Astrocyte (in vitro differentiated cells and primary cell): ENCODE results near the gene DIAPH3. TPM values are rescaled to one million over a fixed set of nuclear protein-coding genes. Genes with fewer than 3 reads are reported as not detected.

ENCODE experiments used
- DNase-seq: peaks from one replicate; pipeline ENCODE4 v3.0.0-alpha.2; 2010; ENCODE audit warnings: low read depth
- FAIRE-seq: peaks from 2 replicates; lab custom pipeline; 2011; peaks lifted over from hg19 to GRCh38; lab: Jason Lieb, UNC
- H2AFZ ChIP-seq: 2 replicates; pipeline ENCODE4 v1.6.0; 2012; ENCODE audit warnings: low read depth, low read length, inconsistent platforms
- H3K27ac ChIP-seq: 2 replicates; pipeline ENCODE4 v1.5.1; 2011; ENCODE audit warnings: low read depth, low read length, inconsistent platforms
- H3K27me3 ChIP-seq: 2 replicates; pipeline ENCODE4 v1.6.0; 2011; ENCODE audit warnings: low read length, inconsistent platforms; ENCODE audit not compliant: insufficient read depth
- H3K36me3 ChIP-seq: 2 replicates; pipeline ENCODE4 v1.5.1; 2011; ENCODE audit warnings: low read length, inconsistent platforms; ENCODE audit not compliant: insufficient read depth
- H3K4me1 ChIP-seq: 2 replicates; pipeline ENCODE4 v1.5.1; 2011; ENCODE audit warnings: low read length, inconsistent platforms; ENCODE audit not compliant: insufficient read depth
- H3K4me2 ChIP-seq: 2 replicates; pipeline ENCODE4 v1.6.0; 2012; ENCODE audit warnings: low read length, inconsistent platforms
- H3K4me3 ChIP-seq: 2 replicates; pipeline ENCODE4 v1.5.1; 2011; ENCODE audit warnings: low read depth, mild to moderate bottlenecking, low read length, inconsistent platforms; ENCODE audit not compliant: insufficient read depth
- H3K79me2 ChIP-seq: 2 replicates; pipeline ENCODE4 v1.6.0; 2012; ENCODE audit warnings: mild to moderate bottlenecking, low read length, inconsistent platforms; ENCODE audit not compliant: insufficient read depth
- H3K9ac ChIP-seq: 2 replicates; pipeline ENCODE4 v1.6.0; 2012; ENCODE audit warnings: mild to moderate bottlenecking, low read length, inconsistent platforms
- H3K9me3 ChIP-seq: 2 replicates; pipeline ENCODE4 v1.5.1; 2012; ENCODE audit warnings: low read depth, mild to moderate bottlenecking, low read length, inconsistent platforms; ENCODE audit not compliant: insufficient read depth
- H4K20me1 ChIP-seq: 2 replicates; pipeline ENCODE4 v1.6.0; 2012; ENCODE audit warnings: low read length, inconsistent platforms; ENCODE audit not compliant: insufficient read depth
- H3K27ac Mint-ChIP-seq: one replicate; pipeline ENCODE4 v1.8.0; 2021; ENCODE audit warnings: mild to moderate bottlenecking, mixed read lengths; ENCODE audit not compliant: unreplicated experiment
- H3K27me3 Mint-ChIP-seq: one replicate; pipeline ENCODE4 v1.8.0; 2021; ENCODE audit warnings: low read depth, mixed read lengths; ENCODE audit not compliant: unreplicated experiment
- H3K36me3 Mint-ChIP-seq: one replicate; pipeline ENCODE4 v1.8.0; 2021; ENCODE audit warnings: low read depth, mixed read lengths; ENCODE audit not compliant: unreplicated experiment
- H3K4me1 Mint-ChIP-seq: one replicate; pipeline ENCODE4 v1.8.0; 2021; ENCODE audit warnings: low read depth, mixed read lengths; ENCODE audit not compliant: unreplicated experiment
- H3K4me3 Mint-ChIP-seq: one replicate; pipeline ENCODE4 v1.8.0; 2021; ENCODE audit warnings: mild to moderate bottlenecking, moderate library complexity, mixed read lengths; ENCODE audit not compliant: unreplicated experiment
- H3K9me3 Mint-ChIP-seq: one replicate; pipeline ENCODE4 v1.8.0; 2021; ENCODE audit warnings: mild to moderate bottlenecking, mixed read lengths; ENCODE audit not compliant: unreplicated experiment
- EZH2 ChIP-seq: IDR thresholded peaks from 2 replicates; pipeline ENCODE4 v1.6.1; 2012; ENCODE audit warnings: mild to moderate bottlenecking, low read length, inconsistent platforms; ENCODE audit not compliant: insufficient read depth
- total RNA-seq: library from RNA; stranded (reverse); gene quantifications from 2 replicates; pipeline ENCODE4 v1.2.1, GENCODE V29; 2021
- TF ChIP-seq, protein P1 (sequence below): IDR thresholded peaks from 2 replicates; pipeline ENCODE4 v1.5.1; 2011; ENCODE audit warnings: low read depth, mild to moderate bottlenecking, inconsistent platforms, low read length, moderate library complexity; ENCODE audit not compliant: insufficient read depth

DIAPH3 gene
- total RNA-seq, 1 donor from 2014 or later, result 19.0 TPM

DNA sequence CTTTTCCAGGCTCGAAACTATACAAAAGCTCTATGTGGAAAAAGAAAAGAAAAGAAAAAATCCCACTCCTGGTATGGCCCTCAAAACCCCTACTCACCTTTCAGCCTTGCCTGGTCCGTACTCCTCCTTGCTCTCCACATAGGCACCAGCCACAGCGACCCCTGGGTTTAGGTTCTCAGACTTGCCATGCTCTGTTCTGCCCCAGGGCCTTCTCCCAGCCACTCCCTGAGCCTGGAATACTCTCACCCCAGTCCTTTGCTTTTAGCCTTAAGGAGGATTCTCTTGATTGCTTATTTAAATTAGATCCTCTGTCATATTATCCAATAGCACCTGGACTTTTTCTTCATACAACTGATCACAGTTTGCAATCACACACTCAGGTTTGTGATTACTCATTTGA lies 522.5 kb downstream of the DIAPH3 start:
- H3K9me3 ChIP-seq, result no peaks in the 10 kb centered on the region
- peaks cover 26% of the 10 kb centered on the region for H3K4me1 Mint-ChIP-seq
- H3K79me2 ChIP-seq, result no peaks in the 10 kb centered on the region
- no peak overlapping the region for H3K4me2 ChIP-seq
- H4K20me1 ChIP-seq, result no peaks in the 10 kb centered on the region
- H3K36me3 ChIP-seq, result no peaks in the 10 kb centered on the region
- H3K27ac ChIP-seq, result no peak overlapping the region
- H3K4me3 ChIP-seq, result no peak overlapping the region
- TF ChIP-seq, protein P1, sequence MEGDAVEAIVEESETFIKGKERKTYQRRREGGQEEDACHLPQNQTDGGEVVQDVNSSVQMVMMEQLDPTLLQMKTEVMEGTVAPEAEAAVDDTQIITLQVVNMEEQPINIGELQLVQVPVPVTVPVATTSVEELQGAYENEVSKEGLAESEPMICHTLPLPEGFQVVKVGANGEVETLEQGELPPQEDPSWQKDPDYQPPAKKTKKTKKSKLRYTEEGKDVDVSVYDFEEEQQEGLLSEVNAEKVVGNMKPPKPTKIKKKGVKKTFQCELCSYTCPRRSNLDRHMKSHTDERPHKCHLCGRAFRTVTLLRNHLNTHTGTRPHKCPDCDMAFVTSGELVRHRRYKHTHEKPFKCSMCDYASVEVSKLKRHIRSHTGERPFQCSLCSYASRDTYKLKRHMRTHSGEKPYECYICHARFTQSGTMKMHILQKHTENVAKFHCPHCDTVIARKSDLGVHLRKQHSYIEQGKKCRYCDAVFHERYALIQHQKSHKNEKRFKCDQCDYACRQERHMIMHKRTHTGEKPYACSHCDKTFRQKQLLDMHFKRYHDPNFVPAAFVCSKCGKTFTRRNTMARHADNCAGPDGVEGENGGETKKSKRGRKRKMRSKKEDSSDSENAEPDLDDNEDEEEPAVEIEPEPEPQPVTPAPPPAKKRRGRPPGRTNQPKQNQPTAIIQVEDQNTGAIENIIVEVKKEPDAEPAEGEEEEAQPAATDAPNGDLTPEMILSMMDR, result no peak
- TF ChIP-seq EZH2, result no peak
- FAIRE-seq (no peak), DNase-seq (no peak)
- H3K4me3 Mint-ChIP-seq, result no peak overlapping the region
- H3K4me1 ChIP-seq, result peaks cover 3% of the 10 kb centered on the region
- no peak overlapping the region for H2AFZ ChIP-seq
- no peaks in the 10 kb centered on the region for H3K9me3 Mint-ChIP-seq
- H3K9ac ChIP-seq, result no peak overlapping the region
- peaks cover 6% of the 10 kb centered on the region for H3K27me3 ChIP-seq
- no peak overlapping the region for H3K27ac Mint-ChIP-seq
- H3K27me3 Mint-ChIP-seq, result peaks cover 3% of the 10 kb centered on the region
- H3K36me3 Mint-ChIP-seq, result no peaks in the 10 kb centered on the region

DNA sequence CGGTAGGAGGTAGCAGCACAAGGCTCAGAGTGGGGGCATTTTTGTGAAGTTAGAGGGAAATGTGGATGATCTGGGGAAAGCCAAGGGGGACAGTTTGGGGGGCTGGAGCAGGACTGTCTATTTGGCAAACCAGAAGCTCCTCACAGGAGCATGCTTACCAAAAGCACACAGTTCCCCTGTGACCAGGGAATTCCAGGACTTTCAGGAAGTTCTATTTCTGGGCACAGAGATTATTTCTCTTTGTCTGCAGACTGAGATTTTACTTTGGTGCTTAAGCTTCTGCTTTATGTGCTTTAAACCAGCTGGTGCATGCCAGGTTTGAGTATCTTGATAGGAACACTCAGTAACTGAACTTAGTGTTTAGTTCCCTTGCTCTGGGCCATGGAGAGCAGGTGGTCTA lies 525.3 kb downstream of the DIAPH3 start:
- H3K27ac ChIP-seq, result no peak overlapping the region
- no peaks in the 10 kb centered on the region for H3K36me3 Mint-ChIP-seq
- H2AFZ ChIP-seq, result no peak overlapping the region
- TF ChIP-seq, protein P1, result no peak
- TF ChIP-seq EZH2, result no peak
- peaks cover 17% of the 10 kb centered on the region for H3K4me1 Mint-ChIP-seq
- H3K27me3 Mint-ChIP-seq, result peaks cover 3% of the 10 kb centered on the region
- no peaks in the 10 kb centered on the region for H4K20me1 ChIP-seq
- FAIRE-seq (no peak), DNase-seq (no peak)
- no peak overlapping the region for H3K4me3 ChIP-seq
- no peak overlapping the region for H3K27ac Mint-ChIP-seq
- no peak overlapping the region for H3K4me3 Mint-ChIP-seq
- peaks cover 3% of the 10 kb centered on the region for H3K4me1 ChIP-seq
- no peaks in the 10 kb centered on the region for H3K36me3 ChIP-seq
- peaks cover 6% of the 10 kb centered on the region for H3K27me3 ChIP-seq
- no peaks in the 10 kb centered on the region for H3K79me2 ChIP-seq
- no peak overlapping the region for H3K9ac ChIP-seq
- H3K9me3 Mint-ChIP-seq, result no peaks in the 10 kb centered on the region
- H3K4me2 ChIP-seq, result no peak overlapping the region
- H3K9me3 ChIP-seq, result no peaks in the 10 kb centered on the region

DNA sequence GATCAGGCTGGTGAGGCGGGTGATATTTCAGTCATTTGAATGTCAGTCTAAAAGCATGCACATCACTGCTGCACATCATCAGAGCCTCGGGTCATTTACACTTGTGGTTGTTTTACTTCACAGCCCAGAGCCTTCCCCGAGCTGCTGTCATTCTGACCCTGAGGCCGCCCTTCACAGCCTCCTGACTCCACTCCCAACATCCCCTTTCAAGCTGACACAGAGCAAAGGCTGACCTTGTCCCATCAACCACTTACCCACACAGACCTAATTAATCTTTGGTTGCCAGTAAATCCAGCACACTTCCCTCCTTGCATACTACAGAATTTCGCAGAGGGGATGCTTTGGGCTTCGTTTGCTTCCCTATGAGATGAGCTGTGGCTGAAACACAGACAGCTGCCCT lies 528.1 kb downstream of the DIAPH3 start:
- no peak for DNase-seq
- Mint-ChIP-seq H3K27ac (no peak overlapping the region), H3K4me1 (no peaks in the 10 kb centered on the region)

More for the DNA sequence above, 528.1 kb downstream of the DIAPH3 start:
- Histone ChIP-seq H3K27ac (no peak overlapping the region), H3K9ac (no peak overlapping the region), H2AFZ (no peak overlapping the region), H3K4me3 (no peak overlapping the region), H3K79me2 (no peaks in the 10 kb centered on the region), H3K9me3 (no peaks in the 10 kb centered on the region), H3K36me3 (no peaks in the 10 kb centered on the region), H3K4me2 (no peak overlapping the region), H3K27me3 (peaks cover 3% of the 10 kb centered on the region), H4K20me1 (no peaks in the 10 kb centered on the region), H3K4me1 (no peaks in the 10 kb centered on the region)
- no peak overlapping the region for H3K4me3 Mint-ChIP-seq
- no peaks in the 10 kb centered on the region for H3K27me3 Mint-ChIP-seq
- TF ChIP-seq, protein P1, result no peak
- TF ChIP-seq EZH2, result no peak
- FAIRE-seq, result no peak
- H3K36me3 Mint-ChIP-seq, result no peaks in the 10 kb centered on the region
- no peaks in the 10 kb centered on the region for H3K9me3 Mint-ChIP-seq
